ENCODE results near the gene SPOP.

The SPOP gene

GRCh38 chr17:49587366-49588073 is 90.4 kb downstream of the SPOP start:
- WGBS (ENCODE audit: extremely low coverage, insufficient coverage, low lambda C conversion rate) = no CpG with 5 or more reads among the region's 12 CpGs
- no peak for DNase-seq
- no peak overlapping the region for H3K9ac ChIP-seq (ENCODE audit: low read length)
- no peak overlapping the region for H3K4me2 ChIP-seq (ENCODE audit: low read length)
- H3K18ac ChIP-seq (ENCODE audit: low read length) = no peak overlapping the region
- H2BK15ac ChIP-seq (replicated peaks; ENCODE audit: low read depth) = no peak overlapping the region
- no peaks in the 10 kb centered on the region for H3K36me3 ChIP-seq (ENCODE audit: control insufficient read depth, insufficient read depth, low read length)
- no peaks in the 10 kb centered on the region for H3K4me1 ChIP-seq (ENCODE audit: control insufficient read depth, low read depth, low read length)
- H3K79me2 ChIP-seq (ENCODE audit: control insufficient read depth, insufficient read depth, low read length) = no peaks in the 10 kb centered on the region
- H4K5ac ChIP-seq (ENCODE audit: low read length) = no peak overlapping the region
- no peaks in the 10 kb centered on the region for H3K79me1 ChIP-seq (ENCODE audit: low read length)
- no peak overlapping the region for H4K8ac ChIP-seq (ENCODE audit: low read depth, low read length)
- no peaks in the 10 kb centered on the region for H3K27me3 ChIP-seq (ENCODE audit: insufficient read depth, low read length, poor library complexity)
- no peak overlapping the region for H2BK5ac ChIP-seq (ENCODE audit: low read length)
- no peak overlapping the region for H3K56ac ChIP-seq (ENCODE audit: low read length)
- no peak overlapping the region for H3K23ac ChIP-seq (ENCODE audit: low read length)
- H2BK120ac ChIP-seq (ENCODE audit: low read depth, low read length) = no peak overlapping the region
- H3K27ac ChIP-seq (ENCODE audit: low read depth, low read length) = no peak overlapping the region
- no peak overlapping the region for H2AK5ac ChIP-seq (ENCODE audit: low read length)
- no peak overlapping the region for H3K4me3 ChIP-seq (ENCODE audit: low read length)
- H3K4ac ChIP-seq (ENCODE audit: low read depth, low read length) = no peak overlapping the region

- Histone ChIP-seq H3K79me1 (ENCODE audit: low read length) (no peaks in the 10 kb centered on the region), H3K23ac (ENCODE audit: low read length) (no peak overlapping the region), H3K56ac (ENCODE audit: low read length) (no peak overlapping the region), H3K9ac (ENCODE audit: low read length) (no peak overlapping the region), H3K4me2 (ENCODE audit: low read length) (no peak overlapping the region), H3K27me3 (ENCODE audit: insufficient read depth, low read length, poor library complexity) (no peaks in the 10 kb centered on the region), H3K18ac (ENCODE audit: low read length) (no peak overlapping the region), H3K4ac (ENCODE audit: low read depth, low read length) (no peak overlapping the region), H3K79me2 (ENCODE audit: control insufficient read depth, insufficient read depth, low read length) (no peaks in the 10 kb centered on the region), H3K4me3 (ENCODE audit: low read length) (no peak overlapping the region), H2AK5ac (ENCODE audit: low read length) (no peak overlapping the region), H3K27ac (ENCODE audit: low read depth, low read length) (no peak overlapping the region), H2BK5ac (ENCODE audit: low read length) (no peak overlapping the region), H4K5ac (ENCODE audit: low read length) (no peak overlapping the region), H3K4me1 (ENCODE audit: control insufficient read depth, low read depth, low read length) (no peaks in the 10 kb centered on the region), H4K8ac (ENCODE audit: low read depth, low read length) (no peak overlapping the region), H2BK120ac (ENCODE audit: low read depth, low read length) (no peak overlapping the region), H2BK15ac (replicated peaks; ENCODE audit: low read depth) (no peak overlapping the region), H3K36me3 (ENCODE audit: control insufficient read depth, insufficient read depth, low read length) (no peaks in the 10 kb centered on the region)
- no CpG with 5 or more reads among the region's 3 CpGs for whole genome bisulfite sequencing (ENCODE audit: extremely low coverage, insufficient coverage, low lambda C conversion rate)
- DNase-seq = peak; percentile 82
Measured at GRCh38 chr17:49585422-49586027, 92.4 kb downstream of the SPOP start.

GRCh38 chr17:49583889-49584288 is 94.0 kb downstream of the SPOP start:
- Histone ChIP-seq H3K27me3 (ENCODE audit: insufficient read depth, low read length, poor library complexity) (no peaks in the 10 kb centered on the region), H4K5ac (ENCODE audit: low read length) (no peak overlapping the region), H2AK5ac (ENCODE audit: low read length) (no peak overlapping the region), H2BK15ac (replicated peaks; ENCODE audit: low read depth) (no peak overlapping the region), H3K79me1 (ENCODE audit: low read length) (no peaks in the 10 kb centered on the region), H3K79me2 (ENCODE audit: control insufficient read depth, insufficient read depth, low read length) (no peaks in the 10 kb centered on the region), H3K4ac (ENCODE audit: low read depth, low read length) (no peak overlapping the region), H3K4me2 (ENCODE audit: low read length) (no peak overlapping the region), H2BK120ac (ENCODE audit: low read depth, low read length) (no peak overlapping the region), H3K18ac (ENCODE audit: low read length) (no peak overlapping the region), H3K56ac (ENCODE audit: low read length) (no peak overlapping the region), H3K23ac (ENCODE audit: low read length) (no peak overlapping the region), H3K36me3 (ENCODE audit: control insufficient read depth, insufficient read depth, low read length) (no peaks in the 10 kb centered on the region), H3K27ac (ENCODE audit: low read depth, low read length) (no peak overlapping the region), H4K8ac (ENCODE audit: low read depth, low read length) (no peak overlapping the region), H3K4me3 (ENCODE audit: low read length) (no peak overlapping the region), H3K4me1 (ENCODE audit: control insufficient read depth, low read depth, low read length) (no peaks in the 10 kb centered on the region), H3K9ac (ENCODE audit: low read length) (no peak overlapping the region), H2BK5ac (ENCODE audit: low read length) (no peak overlapping the region)
- DNase-seq = no peak
- no CpG with 5 or more reads among the region's 4 CpGs for WGBS (ENCODE audit: extremely low coverage, insufficient coverage, low lambda C conversion rate)

- H2AK5ac ChIP-seq (ENCODE audit: low read length) = no peak overlapping the region
- H3K4me1 ChIP-seq (ENCODE audit: control insufficient read depth, low read depth, low read length) = no peaks in the 10 kb centered on the region
- H3K18ac ChIP-seq (ENCODE audit: low read length) = no peak overlapping the region
- H3K56ac ChIP-seq (ENCODE audit: low read length) = no peak overlapping the region
- H3K9ac ChIP-seq (ENCODE audit: low read length) = no peak overlapping the region
- H4K5ac ChIP-seq (ENCODE audit: low read length) = no peak overlapping the region
- H3K27ac ChIP-seq (ENCODE audit: low read depth, low read length) = no peak overlapping the region
- H4K8ac ChIP-seq (ENCODE audit: low read depth, low read length) = no peak overlapping the region
- no CpG with 5 or more reads among the region's 5 CpGs for WGBS (ENCODE audit: extremely low coverage, insufficient coverage, low lambda C conversion rate)
- H3K4me2 ChIP-seq (ENCODE audit: low read length) = no peak overlapping the region
- H2BK120ac ChIP-seq (ENCODE audit: low read depth, low read length) = no peak overlapping the region
- no peak overlapping the region for H3K23ac ChIP-seq (ENCODE audit: low read length)
- no peak overlapping the region for H2BK5ac ChIP-seq (ENCODE audit: low read length)
- no peaks in the 10 kb centered on the region for H3K79me1 ChIP-seq (ENCODE audit: low read length)
- no peaks in the 10 kb centered on the region for H3K79me2 ChIP-seq (ENCODE audit: control insufficient read depth, insufficient read depth, low read length)
- no peak overlapping the region for H3K4me3 ChIP-seq (ENCODE audit: low read length)
- H3K4ac ChIP-seq (ENCODE audit: low read depth, low read length) = no peak overlapping the region
- no peaks in the 10 kb centered on the region for H3K36me3 ChIP-seq (ENCODE audit: control insufficient read depth, insufficient read depth, low read length)
- no peak overlapping the region for H2BK15ac ChIP-seq (replicated peaks; ENCODE audit: low read depth)
- no peak for DNase-seq
- H3K27me3 ChIP-seq (ENCODE audit: insufficient read depth, low read length, poor library complexity) = no peaks in the 10 kb centered on the region
Measured at GRCh38 chr17:49583226-49583625, 94.7 kb downstream of the SPOP start.

- H3K36me3 ChIP-seq (ENCODE audit: control insufficient read depth, insufficient read depth, low read length) = no peaks in the 10 kb centered on the region
- H3K4me2 ChIP-seq (ENCODE audit: low read length) = no peak overlapping the region
- no peak overlapping the region for H4K8ac ChIP-seq (ENCODE audit: low read depth, low read length)
- H2BK15ac ChIP-seq (replicated peaks; ENCODE audit: low read depth) = no peak overlapping the region
- no peak overlapping the region for H3K18ac ChIP-seq (ENCODE audit: low read length)
- H3K79me2 ChIP-seq (ENCODE audit: control insufficient read depth, insufficient read depth, low read length) = no peaks in the 10 kb centered on the region
- H2BK5ac ChIP-seq (ENCODE audit: low read length) = no peak overlapping the region
- no peak overlapping the region for H3K56ac ChIP-seq (ENCODE audit: low read length)
- H3K27ac ChIP-seq (ENCODE audit: low read depth, low read length) = no peak overlapping the region
- WGBS (ENCODE audit: extremely low coverage, insufficient coverage, low lambda C conversion rate) = no CpG with 5 or more reads among the region's 8 CpGs
- DNase-seq = no peak
- H3K23ac ChIP-seq (ENCODE audit: low read length) = no peak overlapping the region
- no peak overlapping the region for H2BK120ac ChIP-seq (ENCODE audit: low read depth, low read length)
- H3K4me1 ChIP-seq (ENCODE audit: control insufficient read depth, low read depth, low read length) = no peaks in the 10 kb centered on the region
- no peaks in the 10 kb centered on the region for H3K79me1 ChIP-seq (ENCODE audit: low read length)
- no peak overlapping the region for H2AK5ac ChIP-seq (ENCODE audit: low read length)
- H3K4me3 ChIP-seq (ENCODE audit: low read length) = no peak overlapping the region
- H4K5ac ChIP-seq (ENCODE audit: low read length) = no peak overlapping the region
- H3K4ac ChIP-seq (ENCODE audit: low read depth, low read length) = no peak overlapping the region
- no peaks in the 10 kb centered on the region for H3K27me3 ChIP-seq (ENCODE audit: insufficient read depth, low read length, poor library complexity)
- no peak overlapping the region for H3K9ac ChIP-seq (ENCODE audit: low read length)
Measured at GRCh38 chr17:49582789-49583188, 95.1 kb downstream of the SPOP start.
